ENCODE data around the gene NQO2.
"Not testable (repeated sequence)": the region's sequence is repeated elsewhere in the genome, so short reads cannot be mapped to it uniquely, and the experiment has no call there.

- TF ChIP-seq, protein P1, sequence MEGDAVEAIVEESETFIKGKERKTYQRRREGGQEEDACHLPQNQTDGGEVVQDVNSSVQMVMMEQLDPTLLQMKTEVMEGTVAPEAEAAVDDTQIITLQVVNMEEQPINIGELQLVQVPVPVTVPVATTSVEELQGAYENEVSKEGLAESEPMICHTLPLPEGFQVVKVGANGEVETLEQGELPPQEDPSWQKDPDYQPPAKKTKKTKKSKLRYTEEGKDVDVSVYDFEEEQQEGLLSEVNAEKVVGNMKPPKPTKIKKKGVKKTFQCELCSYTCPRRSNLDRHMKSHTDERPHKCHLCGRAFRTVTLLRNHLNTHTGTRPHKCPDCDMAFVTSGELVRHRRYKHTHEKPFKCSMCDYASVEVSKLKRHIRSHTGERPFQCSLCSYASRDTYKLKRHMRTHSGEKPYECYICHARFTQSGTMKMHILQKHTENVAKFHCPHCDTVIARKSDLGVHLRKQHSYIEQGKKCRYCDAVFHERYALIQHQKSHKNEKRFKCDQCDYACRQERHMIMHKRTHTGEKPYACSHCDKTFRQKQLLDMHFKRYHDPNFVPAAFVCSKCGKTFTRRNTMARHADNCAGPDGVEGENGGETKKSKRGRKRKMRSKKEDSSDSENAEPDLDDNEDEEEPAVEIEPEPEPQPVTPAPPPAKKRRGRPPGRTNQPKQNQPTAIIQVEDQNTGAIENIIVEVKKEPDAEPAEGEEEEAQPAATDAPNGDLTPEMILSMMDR (IDR thresholded peaks at IDR 0.05), result not testable (repeated sequence)
- not testable (repeated sequence) for TF ChIP-seq POLR2A, EP300, POLR2AphosphoS5 (IDR thresholded peaks at IDR 0.05)
These were observed 9.1 kb downstream of the NQO2 start for GRCh38 chr6:3008712-3009265.
